Measurements from ENCODE around the gene ADAM15.

ADAM15 gene, protein sequence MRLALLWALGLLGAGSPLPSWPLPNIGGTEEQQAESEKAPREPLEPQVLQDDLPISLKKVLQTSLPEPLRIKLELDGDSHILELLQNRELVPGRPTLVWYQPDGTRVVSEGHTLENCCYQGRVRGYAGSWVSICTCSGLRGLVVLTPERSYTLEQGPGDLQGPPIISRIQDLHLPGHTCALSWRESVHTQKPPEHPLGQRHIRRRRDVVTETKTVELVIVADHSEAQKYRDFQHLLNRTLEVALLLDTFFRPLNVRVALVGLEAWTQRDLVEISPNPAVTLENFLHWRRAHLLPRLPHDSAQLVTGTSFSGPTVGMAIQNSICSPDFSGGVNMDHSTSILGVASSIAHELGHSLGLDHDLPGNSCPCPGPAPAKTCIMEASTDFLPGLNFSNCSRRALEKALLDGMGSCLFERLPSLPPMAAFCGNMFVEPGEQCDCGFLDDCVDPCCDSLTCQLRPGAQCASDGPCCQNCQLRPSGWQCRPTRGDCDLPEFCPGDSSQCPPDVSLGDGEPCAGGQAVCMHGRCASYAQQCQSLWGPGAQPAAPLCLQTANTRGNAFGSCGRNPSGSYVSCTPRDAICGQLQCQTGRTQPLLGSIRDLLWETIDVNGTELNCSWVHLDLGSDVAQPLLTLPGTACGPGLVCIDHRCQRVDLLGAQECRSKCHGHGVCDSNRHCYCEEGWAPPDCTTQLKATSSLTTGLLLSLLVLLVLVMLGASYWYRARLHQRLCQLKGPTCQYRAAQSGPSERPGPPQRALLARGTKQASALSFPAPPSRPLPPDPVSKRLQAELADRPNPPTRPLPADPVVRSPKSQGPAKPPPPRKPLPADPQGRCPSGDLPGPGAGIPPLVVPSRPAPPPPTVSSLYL

DNA sequence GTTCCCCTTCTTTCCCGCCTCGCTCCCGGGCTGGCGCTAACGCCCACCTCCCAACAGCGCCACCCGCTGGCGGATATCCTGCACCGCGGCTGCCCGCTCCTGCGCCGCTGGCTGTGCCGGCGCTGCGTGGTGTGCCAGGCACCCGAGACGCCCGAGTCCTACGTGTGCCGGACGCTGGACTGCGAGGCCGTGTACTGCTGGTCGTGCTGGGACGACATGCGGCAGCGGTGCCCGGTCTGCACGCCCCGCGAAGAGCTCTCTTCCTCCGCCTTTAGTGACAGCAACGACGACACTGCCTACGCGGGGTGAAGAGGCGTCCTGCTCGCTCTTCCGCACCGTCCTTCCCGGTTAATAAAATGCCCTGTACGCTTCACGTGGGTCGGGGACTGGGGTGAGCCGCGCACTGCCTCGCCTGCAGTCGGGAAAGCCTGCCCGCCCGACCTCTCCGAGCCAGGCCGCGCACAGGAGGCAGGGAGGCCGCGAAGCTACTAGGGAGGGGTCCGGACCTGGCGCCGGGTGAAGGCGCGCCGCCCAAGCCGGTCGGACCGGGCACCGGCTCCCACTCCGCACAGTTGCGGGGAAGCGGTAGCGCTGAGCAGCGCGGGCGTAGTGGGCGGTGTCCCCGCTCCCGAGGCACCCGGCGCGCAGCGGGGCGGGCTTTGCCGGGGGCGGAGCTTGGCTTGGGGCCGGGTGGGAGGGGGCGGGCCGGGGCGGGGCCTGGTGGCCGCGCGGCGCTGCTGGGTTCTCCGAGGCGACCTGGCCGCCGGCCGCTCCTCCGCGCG is at the start of gene ADAM15:
TSS of gene ADAM15 (plus strand) at position 757 of the 782 bp plus-strand sequence. CDS start 71 bp downstream, outside the sequence.
- DNase-seq = peak; percentile 56

DNA sequence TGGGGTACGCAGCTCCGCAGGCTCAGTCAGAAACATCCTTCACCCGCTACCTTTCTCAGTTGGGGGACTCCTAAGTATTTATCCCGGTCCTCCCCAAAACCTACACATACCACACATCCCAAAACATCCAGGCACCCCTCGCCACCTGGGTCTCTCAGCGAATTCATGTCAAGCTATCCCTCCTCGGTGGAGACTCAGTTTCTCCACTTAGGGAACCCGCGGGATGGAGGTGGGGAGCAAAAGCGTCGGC is 49.8 kb upstream of the ADAM15 start:
- DNase-seq = peak; percentile 66

DNA sequence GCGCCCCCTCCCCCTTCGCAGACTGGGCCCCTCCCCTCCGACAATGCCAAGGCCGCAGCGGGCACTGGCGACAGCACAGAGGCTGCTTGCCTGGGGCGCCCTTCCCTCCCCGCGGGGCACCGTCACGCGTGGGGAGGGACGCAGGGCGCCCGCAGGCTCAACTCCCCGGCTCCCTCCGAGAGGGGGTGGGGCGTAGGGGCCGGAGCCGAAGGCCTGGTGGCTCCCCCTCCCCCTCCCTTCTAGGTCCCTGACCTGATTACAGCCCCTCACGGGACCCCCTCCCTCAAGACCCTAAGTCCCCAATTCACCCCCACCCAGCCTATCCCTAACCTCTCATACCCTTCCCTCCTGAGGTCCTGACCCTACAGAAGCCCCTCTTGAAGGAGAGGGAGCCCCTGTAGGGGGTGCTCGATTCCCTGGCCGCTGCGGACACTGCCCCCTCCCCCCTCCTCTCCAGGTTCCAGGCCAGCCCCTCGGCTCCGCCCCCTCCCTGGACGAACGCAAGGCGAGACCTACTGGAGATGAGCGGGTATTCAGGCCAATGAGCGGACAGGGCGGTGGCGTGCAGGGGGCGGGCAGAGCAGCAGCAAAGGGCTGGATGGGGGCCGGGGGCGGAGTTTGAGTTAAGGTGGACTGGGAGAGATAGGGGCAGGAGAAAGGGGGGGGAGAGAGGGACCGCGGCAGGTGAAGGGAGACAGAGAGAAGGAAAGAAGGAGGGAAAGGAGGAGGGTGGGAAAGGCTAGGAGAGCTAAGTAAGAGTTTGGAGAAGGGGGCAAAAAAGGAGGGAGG is 49.2 kb upstream of the ADAM15 start:
- peak; percentile 99 for DNase-seq

GRCh38 chr1:155002464-155003226 is 48.5 kb upstream of the ADAM15 start, which contains the start of gene ZBTB7B:
Gene ZBTB7B, plus strand, starts transcription at chr1:155002802. Its CDS starts 11,859 bp downstream, at chr1:155014661.
- no peak for DNase-seq

DNA sequence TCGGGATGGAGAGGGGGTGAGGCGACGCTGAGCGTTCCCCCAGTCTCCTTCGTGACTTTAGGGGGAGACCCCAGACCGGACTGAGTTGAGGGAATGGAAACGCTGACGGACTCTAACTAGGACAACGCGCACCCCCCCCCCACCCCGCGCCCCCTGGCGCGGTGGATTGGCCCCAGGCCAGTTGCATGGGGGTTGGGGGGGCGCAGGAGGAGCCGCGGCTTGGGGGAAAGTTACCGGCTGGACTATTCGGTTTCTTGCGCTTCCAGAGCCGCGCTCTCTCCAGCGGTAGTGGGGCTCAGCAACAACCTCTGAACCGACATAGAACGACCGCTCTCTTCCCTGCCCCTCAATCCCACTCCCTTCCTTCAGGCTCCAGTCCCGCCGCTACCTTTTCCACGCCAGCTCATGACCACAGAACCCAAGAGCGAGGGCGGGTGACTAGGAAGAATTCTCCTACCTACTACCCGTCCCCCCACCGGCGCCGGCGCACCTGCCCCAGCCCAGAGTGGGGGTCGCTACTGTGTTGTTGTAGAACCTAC is 47.8 kb upstream of the ADAM15 start:
- DNase-seq = no peak

DNA sequence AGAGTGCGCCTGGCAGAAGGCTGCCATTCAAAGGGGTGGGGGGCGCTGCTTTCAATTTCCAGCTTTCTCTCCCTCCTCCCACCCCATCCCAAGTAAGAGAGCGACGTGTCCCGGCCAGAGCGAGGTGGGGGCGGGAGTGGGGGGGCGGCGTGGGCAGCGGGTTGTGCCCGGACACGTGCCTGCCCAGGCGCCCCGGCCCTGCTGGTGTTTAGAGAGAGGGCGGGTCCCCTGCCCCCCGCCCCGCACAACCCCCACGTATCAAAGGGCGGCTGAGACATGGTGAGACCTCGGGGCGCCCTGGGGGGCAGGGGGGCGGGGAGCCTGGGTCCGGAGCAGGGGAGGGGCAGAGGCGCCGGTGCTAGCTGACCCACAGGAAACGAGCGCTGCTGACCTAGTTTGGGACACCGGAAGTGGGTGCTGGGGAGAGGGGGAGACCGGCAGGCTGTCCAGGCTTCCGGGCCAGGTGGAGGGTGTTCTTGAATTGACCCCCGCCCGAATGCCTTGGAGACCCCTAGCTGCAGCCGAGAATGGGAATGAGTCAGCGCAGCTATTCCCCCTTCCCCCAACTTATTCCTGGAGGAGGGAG is 47.3 kb upstream of the ADAM15 start:
- no peak for DNase-seq

GRCh38 chr1:155004352-155005075 is 46.6 kb upstream of the ADAM15 start:
- no peak for DNase-seq

DNA sequence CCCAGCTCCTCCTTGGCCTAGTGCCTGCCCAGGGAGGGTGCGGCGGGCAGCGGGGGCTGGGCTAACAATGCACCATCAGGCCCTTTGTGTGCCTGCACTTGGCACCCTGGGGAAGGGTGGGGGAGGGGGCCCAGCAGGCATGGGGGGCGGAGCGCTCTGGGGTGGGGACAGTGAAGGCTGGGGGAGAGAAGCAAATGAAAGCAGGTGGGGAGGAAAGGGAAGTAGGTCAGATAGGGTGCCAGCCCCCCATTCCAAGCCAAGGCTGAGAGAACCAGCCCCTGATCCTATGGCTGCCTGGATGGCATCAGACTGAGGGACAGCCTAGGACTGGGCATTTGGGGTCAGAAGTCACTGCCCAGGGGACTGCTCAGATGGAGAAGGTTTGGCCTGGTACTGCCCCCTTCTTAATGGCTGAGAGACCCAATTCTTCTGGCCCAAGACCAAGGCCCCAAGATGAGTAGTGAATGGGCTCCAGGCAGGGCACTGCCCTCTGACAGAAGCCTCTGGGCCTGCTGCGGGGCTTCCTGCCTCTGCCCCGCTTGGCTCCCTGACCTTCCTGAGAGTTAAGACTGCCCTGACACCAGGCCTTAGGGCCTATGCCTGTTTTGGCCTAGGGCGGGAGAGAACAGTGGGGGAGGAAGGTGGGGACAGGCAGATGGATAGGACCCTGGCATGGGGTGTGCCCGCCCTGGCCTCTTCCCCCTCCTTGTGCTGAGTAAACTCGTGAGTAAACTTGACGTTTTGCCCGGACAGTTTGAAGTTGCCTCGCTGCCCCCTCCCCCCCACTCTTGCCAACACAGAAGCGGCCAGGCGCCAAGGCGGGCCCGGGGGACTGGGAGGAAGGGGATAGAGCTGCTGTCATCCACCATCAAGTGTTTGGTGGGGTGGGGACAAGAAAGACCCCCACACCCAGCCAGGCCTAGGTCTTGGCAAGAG is 45.8 kb upstream of the ADAM15 start:
- no peak for DNase-seq

DNA sequence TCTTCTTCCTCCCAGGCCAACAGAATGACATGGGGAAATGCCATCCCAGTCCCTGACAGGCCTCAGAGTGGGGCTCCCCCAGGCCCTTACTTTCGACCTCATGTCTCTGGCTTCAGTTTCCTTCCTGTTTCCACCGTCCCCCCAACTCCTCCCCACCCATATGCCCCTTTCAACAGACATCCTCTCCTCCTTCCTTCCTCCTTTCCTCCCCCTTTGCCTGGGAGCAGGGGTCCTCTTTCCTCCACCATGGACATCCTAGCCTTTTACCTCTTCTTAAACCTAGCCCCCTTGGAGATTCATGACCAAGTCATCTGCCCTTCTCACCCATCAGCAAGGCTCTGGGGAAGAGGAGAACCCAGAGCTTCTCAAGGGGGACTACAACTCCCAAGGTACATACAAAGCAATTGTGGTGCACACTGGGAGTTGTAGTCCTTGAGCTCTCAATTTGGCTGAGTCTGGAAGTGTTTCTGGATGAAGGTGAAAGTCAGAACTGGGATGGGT is 44.5 kb upstream of the ADAM15 start:
- peak; percentile 33 for DNase-seq

GRCh38 chr1:155007251-155007828 is 43.8 kb upstream of the ADAM15 start:
- DNase-seq = no peak

DNA sequence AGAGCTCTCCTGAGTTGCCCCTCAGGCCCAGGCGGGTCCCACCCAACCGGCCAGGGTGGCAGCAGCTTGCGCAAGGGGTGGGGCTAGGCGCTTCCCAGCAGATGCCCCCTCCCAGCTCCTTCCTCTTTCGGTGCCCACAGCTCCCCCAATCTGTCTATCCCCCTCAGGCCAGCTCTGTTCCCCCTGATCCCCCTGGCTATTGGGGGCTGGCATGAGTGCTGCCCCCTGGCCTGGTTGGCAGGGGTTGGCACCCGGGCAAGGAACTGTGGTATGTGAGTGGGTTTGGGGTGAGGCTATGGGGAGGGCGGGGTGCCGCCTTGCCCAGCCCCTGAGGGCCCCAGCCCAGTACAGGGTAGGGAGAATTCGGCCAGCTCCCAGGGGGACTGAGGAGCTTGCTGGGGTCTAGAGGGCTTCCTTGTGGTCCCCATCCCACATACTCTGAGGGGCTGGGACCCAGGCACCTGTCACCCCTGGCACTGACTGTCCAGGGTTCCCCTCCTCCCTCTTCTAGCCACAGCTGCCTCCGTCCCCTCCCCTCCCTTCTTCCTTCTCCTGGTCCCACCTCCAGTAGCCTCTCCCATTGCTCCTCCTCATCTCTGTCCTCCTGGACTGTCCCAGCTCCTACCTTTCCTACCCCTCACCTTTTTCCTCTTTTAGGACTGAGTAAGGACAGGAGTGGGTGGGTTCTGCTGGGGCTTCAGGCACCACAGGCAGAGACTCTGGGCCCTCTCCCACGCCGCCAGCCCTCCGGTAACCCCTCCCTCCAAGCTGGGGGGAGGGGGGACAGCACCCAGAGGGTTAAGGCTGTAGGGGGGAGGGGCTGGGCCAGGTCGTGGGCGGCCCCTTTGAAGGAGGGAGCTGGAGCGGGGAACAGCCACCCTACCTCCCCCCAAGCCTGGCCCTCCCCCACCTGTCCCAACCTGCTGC is 42.8 kb upstream of the ADAM15 start:
- DNase-seq = no peak

DNA sequence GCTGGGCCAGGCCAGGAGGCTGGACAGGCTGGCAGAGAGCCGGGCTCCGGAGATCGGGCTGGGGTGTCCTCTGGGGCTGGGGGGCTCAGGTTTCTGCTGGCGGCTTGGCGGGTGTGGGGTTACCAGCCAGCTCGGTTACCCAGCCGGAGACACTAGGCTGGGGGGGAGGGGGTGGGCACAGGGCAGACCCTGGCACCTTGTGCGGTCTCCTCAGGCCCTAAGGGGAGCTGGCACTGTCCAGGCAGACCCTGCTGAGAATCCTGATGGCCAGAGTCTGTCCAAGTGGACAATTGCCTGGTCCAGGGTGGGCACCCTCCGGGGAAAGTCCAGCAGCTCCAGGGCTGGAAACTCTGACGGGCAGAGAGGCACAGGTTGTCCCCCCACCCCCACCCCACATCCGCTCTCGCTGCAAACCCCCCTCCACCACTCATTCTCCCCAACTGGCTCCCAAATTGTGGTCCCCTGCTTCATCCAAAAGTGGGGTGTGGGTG is 41.9 kb upstream of the ADAM15 start:
- DNase-seq = no peak

GRCh38 chr1:155009742-155010141 is 41.4 kb upstream of the ADAM15 start:
- no peak for DNase-seq

DNA sequence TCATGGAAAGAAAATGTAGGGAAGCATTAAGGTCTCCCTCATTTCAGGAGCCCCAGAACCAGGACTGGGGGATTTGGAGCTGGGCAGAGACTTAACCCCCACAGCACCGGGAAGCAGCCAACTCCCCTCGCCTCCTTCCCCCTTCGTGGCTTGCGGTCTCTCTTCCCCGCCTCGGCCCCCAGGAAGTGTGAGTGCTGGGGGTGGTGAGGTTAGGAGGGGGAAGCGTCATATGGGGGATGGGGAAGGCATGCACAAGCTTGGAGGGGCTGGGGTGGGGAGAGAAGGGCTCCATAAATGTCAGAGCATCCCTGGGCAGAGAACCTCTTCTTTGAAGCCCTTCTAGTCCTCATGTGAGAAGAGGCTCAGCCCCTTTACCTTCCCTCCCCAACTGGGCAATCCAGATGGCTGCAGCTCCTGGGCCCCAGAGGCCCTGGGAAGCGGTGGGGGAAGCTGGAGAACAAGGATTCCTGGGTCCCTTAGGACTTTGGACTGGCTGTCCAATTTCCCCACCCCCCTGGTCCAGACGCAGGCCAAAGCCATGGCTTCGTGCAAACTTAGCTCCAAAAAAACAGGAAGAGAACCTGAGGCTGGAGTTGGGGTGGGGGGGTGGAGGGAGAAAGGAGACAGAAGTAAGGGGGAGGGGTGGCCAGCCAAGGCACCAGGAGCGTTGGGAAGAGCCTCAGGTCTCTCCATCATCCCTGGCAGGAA is 40.8 kb upstream of the ADAM15 start:
- no peak for DNase-seq

GRCh38 chr1:155011004-155011416 is 40.1 kb upstream of the ADAM15 start:
- DNase-seq = no peak

DNA sequence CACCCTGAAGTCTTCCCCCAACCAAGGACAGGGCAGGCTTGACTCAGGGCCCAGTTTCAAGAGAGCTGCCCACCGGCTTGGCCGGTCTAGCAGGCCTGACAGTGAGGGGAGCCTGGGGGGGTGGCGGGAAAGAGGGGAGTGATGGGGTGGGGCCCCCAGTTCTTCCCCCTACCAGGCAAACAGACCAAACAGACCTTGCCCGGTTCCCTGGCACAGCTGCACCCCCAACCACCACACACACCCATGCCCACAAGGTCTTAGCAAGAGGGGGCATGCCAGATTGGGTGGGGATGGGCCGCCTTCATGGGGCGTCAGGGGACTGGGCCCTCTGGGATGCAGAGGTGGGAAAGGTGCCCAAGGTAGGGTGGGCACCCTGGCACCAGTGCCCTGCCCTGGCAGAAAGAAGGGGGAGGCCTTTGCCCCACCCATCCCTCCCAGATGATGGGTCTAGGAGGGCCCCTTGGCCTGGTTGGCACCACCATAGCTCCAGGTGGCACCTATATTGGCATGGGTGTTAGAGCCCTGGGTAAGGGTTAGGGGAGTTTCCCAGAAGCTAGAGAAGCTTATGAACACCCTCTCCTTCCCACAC is 39.6 kb upstream of the ADAM15 start:
- DNase-seq = no peak
